ENCODE data around the gene PAEP. TPM values are rescaled to one million over a fixed set of nuclear protein-coding genes. Genes with fewer than 3 reads are reported as not detected.

The PAEP gene
- total and polyA plus RNA-seq, 5 donors = not detected

- Histone ChIP-seq H3K27ac (ENCODE audit: low read length) (no peak overlapping the region), H3K4me1 (ENCODE audit: control insufficient read depth, insufficient read depth, low read length) (no peaks in the 10 kb centered on the region), H3K4me3 (ENCODE audit: low read length) (no peak overlapping the region), H3K9me3 (ENCODE audit: control insufficient read depth, low read length) (no peaks in the 10 kb centered on the region), H3K27me3 (ENCODE audit: control insufficient read depth, insufficient read depth) (no peaks in the 10 kb centered on the region)
- DNase-seq = no peak
- ATAC-seq = no peak
- intact Hi-C loops (cut with DNase I) = no loop called here
- WGBS = 92% methylated on average over 6 of the region's 6 CpGs
These were observed 6.5 kb downstream of the PAEP start for GRCh38 chr9:135568026-135568425.

DNA sequence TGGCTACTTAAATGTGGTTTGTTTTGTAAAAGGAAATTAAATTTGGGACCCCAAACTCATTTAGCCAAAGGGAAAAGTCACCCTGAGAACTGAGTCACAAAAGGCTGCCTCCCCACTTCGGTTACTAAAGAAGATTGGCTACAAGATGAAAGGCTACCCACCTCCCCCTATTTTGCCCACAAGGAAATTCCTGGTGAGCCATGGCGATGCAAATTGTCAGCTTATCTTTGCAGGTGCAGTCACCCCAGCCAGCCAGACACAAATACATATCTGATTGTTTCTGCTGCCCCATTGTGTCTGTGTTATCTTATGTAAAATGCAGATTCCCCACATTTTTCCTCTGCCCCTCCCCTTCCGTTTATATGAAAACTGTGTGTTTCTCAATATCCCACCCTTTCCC lies 8.9 kb downstream of the PAEP start:
- WGBS = 49% methylated on average over 3 of the region's 3 CpGs
- Histone ChIP-seq H3K4me1 (ENCODE audit: control insufficient read depth, insufficient read depth, low read length) (no peaks in the 10 kb centered on the region), H3K4me3 (ENCODE audit: low read length) (no peak overlapping the region), H3K27me3 (ENCODE audit: control insufficient read depth, insufficient read depth) (no peaks in the 10 kb centered on the region), H3K9me3 (ENCODE audit: control insufficient read depth, low read length) (no peaks in the 10 kb centered on the region), H3K27ac (ENCODE audit: low read length) (no peak overlapping the region)
- ATAC-seq (no peak), DNase-seq (no peak)
- intact Hi-C loops (cut with DNase I) = no loop called here

DNA sequence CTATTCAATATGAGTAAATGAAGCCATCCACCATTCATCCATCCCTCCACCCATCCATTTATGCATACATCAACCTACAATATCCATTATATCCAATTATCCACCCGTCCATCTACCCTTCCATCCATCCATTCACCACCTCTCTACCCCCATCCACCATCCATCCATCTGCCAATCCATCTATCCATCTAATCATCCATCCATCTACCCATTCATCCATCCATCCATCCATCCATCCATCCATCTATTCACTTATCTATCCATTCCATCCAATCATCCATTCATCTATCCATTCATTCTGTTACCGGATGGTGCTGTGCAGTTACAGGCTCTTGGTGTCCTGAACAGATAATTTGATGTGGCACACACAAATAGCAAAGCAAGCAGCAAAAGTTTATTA lies 10.7 kb downstream of the PAEP start:
- WGBS = 84% methylated on average over 2 of the region's 2 CpGs
- H3K27ac ChIP-seq (ENCODE audit: low read length) = no peak overlapping the region
- no peaks in the 10 kb centered on the region for H3K4me1 ChIP-seq (ENCODE audit: control insufficient read depth, insufficient read depth, low read length)
- no peaks in the 10 kb centered on the region for H3K27me3 ChIP-seq (ENCODE audit: control insufficient read depth, insufficient read depth)
- ATAC-seq (no peak), DNase-seq (no peak)
- intact Hi-C loops (cut with DNase I) = no loop called here
- H3K9me3 ChIP-seq (ENCODE audit: control insufficient read depth, low read length) = no peaks in the 10 kb centered on the region
- no peak overlapping the region for H3K4me3 ChIP-seq (ENCODE audit: low read length)

DNA sequence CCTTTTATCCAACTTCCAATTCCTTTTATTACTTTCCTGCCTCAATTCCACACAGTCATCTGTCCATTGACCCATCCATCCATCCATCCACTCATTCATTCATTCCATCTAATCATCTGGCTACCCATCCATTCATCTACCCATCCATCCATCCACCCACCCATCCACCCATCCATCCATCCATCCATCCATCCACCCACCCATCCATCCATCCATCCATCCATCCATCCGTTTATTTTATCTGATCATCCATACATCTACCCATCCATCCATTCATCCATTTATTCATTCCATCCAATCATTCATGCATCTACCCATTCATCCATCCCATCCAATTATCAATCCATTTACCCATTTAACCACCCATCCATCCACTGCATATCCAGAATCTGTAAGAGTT lies 11.6 kb downstream of the PAEP start:
- Histone ChIP-seq H3K27me3 (ENCODE audit: control insufficient read depth, insufficient read depth) (no peaks in the 10 kb centered on the region), H3K9me3 (ENCODE audit: control insufficient read depth, low read length) (no peaks in the 10 kb centered on the region), H3K27ac (ENCODE audit: low read length) (no peak overlapping the region), H3K4me1 (ENCODE audit: control insufficient read depth, insufficient read depth, low read length) (no peaks in the 10 kb centered on the region), H3K4me3 (ENCODE audit: low read length) (no peak overlapping the region)
- DNase-seq = no peak
- intact Hi-C loops (cut with DNase I) = no loop called here
- no peak for ATAC-seq
- WGBS = 79% methylated on average over 1 of the region's 1 CpG

DNA sequence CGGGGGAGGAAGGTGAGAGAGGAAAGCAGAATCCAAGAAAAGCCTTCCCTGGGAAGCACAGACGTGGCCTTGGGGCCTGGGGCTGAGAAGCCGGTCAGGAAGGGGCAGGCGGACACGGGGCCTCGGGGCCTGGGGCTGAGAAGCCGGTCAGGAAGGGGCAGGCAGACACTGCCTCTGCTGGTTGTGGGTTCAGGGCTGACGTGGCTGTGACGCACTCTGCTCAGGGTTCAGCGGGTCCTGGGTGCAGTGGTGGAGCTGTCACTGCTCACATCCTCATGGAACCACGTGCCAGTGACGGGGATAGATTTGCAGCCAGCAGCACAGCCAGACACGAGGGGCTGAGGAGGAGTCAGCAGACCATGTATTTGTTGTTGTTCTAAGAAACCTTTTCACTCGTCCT lies 12.8 kb downstream of the PAEP start:
- ATAC-seq = no peak
- no peak overlapping the region for H3K27ac ChIP-seq (ENCODE audit: low read length)
- intact Hi-C loops (cut with DNase I) = no loop called here
- no peaks in the 10 kb centered on the region for H3K9me3 ChIP-seq (ENCODE audit: control insufficient read depth, low read length)
- no peak overlapping the region for H3K4me3 ChIP-seq (ENCODE audit: low read length)
- 70% methylated on average over 14 of the region's 14 CpGs for WGBS
- H3K27me3 ChIP-seq (ENCODE audit: control insufficient read depth, insufficient read depth) = no peaks in the 10 kb centered on the region
- no peaks in the 10 kb centered on the region for H3K4me1 ChIP-seq (ENCODE audit: control insufficient read depth, insufficient read depth, low read length)
- DNase-seq = no peak

GRCh38 chr9:135574943-135575342 lies 13.4 kb downstream of the PAEP start:
- H3K9me3 ChIP-seq (ENCODE audit: control insufficient read depth, low read length) = no peaks in the 10 kb centered on the region
- no peak overlapping the region for H3K27ac ChIP-seq (ENCODE audit: low read length)
- no peak for ATAC-seq
- H3K27me3 ChIP-seq (ENCODE audit: control insufficient read depth, insufficient read depth) = no peaks in the 10 kb centered on the region
- DNase-seq = no peak
- no peaks in the 10 kb centered on the region for H3K4me1 ChIP-seq (ENCODE audit: control insufficient read depth, insufficient read depth, low read length)
- whole genome bisulfite sequencing = 92% methylated on average over 15 of the region's 15 CpGs
- H3K4me3 ChIP-seq (ENCODE audit: low read length) = no peak overlapping the region
- intact Hi-C loops (cut with DNase I) = no loop called here

DNA sequence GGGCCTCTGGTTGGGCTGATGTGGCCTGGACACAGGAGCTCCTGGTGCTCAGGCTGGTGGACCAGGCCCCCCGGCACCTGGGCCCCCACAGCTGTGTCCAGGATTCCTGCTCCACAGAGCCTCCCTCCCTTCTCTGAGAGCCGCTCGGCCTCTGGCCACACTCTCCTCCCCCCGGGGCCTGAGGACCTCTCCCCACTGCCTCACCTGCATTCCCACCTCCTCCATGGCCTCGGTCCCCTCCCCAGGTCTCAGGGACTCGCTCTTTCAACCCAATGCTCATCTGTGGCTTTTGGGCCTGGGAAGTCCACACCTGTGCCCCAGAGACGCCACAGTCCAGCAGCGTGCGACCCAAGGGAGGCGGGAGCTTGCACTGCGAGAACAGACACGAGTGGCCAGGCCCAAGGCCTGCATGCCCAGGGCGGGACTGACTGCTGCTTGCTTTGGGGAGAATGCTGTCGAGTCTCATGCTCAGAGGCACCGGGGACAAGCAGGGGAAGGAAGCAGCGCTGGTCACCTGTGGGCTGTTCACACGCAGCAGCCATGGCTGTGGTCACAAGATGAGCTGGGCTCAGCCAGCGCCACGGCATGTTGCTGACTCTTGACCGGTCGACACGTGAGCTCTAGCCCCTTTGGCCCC lies 14.6 kb downstream of the PAEP start:
- DNase-seq (no peak), ATAC-seq (no peak)
- intact Hi-C loops (cut with DNase I) = no loop called here
- Histone ChIP-seq H3K27ac (ENCODE audit: low read length) (no peak overlapping the region), H3K9me3 (ENCODE audit: control insufficient read depth, low read length) (no peaks in the 10 kb centered on the region), H3K27me3 (ENCODE audit: control insufficient read depth, insufficient read depth) (no peaks in the 10 kb centered on the region), H3K4me1 (ENCODE audit: control insufficient read depth, insufficient read depth, low read length) (no peaks in the 10 kb centered on the region), H3K4me3 (ENCODE audit: low read length) (no peak overlapping the region)
- WGBS = 84% methylated on average over 22 of the region's 22 CpGs

GRCh38 chr9:135577256-135577655 lies 15.7 kb downstream of the PAEP start:
- H3K4me1 ChIP-seq (ENCODE audit: control insufficient read depth, insufficient read depth, low read length) = no peaks in the 10 kb centered on the region
- ATAC-seq = no peak
- H3K9me3 ChIP-seq (ENCODE audit: control insufficient read depth, low read length) = no peaks in the 10 kb centered on the region
- no peaks in the 10 kb centered on the region for H3K27me3 ChIP-seq (ENCODE audit: control insufficient read depth, insufficient read depth)
- DNase-seq = no peak
- 83% methylated on average over 10 of the region's 10 CpGs for WGBS
- H3K4me3 ChIP-seq (ENCODE audit: low read length) = no peak overlapping the region
- no peak overlapping the region for H3K27ac ChIP-seq (ENCODE audit: low read length)
- intact Hi-C loops (cut with DNase I) = no loop called here

DNA sequence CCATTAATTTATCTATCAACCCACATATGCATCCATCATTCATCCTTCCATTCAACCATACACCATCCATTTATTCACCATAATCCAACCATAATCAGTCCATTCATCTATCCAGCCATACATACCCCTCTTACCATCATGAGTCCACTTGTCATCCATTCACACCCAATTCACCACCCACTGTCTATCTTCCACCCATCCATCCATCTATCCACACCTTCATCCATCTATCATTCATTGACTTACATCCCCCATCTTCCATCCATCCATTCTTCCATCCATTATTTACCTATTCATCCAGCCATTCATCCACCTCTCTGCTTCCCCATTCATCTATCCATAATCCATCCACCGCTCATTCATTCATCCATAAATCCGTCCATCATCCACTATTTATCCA lies 17.8 kb downstream of the PAEP start:
- Histone ChIP-seq H3K9me3 (ENCODE audit: control insufficient read depth, low read length) (no peaks in the 10 kb centered on the region), H3K4me1 (ENCODE audit: control insufficient read depth, insufficient read depth, low read length) (no peaks in the 10 kb centered on the region), H3K27ac (ENCODE audit: low read length) (no peak overlapping the region), H3K27me3 (ENCODE audit: control insufficient read depth, insufficient read depth) (no peaks in the 10 kb centered on the region), H3K4me3 (ENCODE audit: low read length) (no peak overlapping the region)
- intact Hi-C loops (cut with DNase I) = no loop called here
- 50% methylated on average over 2 of the region's 2 CpGs for WGBS
- no peak for ATAC-seq
- DNase-seq = no peak

GRCh38 chr9:135579889-135580660 lies 18.5 kb downstream of the PAEP start:
- no peaks in the 10 kb centered on the region for H3K9me3 ChIP-seq (ENCODE audit: control insufficient read depth, low read length)
- H3K4me3 ChIP-seq (ENCODE audit: low read length) = no peak overlapping the region
- no peaks in the 10 kb centered on the region for H3K27me3 ChIP-seq (ENCODE audit: control insufficient read depth, insufficient read depth)
- no peak overlapping the region for H3K27ac ChIP-seq (ENCODE audit: low read length)
- no peak for ATAC-seq
- H3K4me1 ChIP-seq (ENCODE audit: control insufficient read depth, insufficient read depth, low read length) = no peaks in the 10 kb centered on the region
- no peak for DNase-seq
- WGBS = 74% methylated on average over 10 of the region's 10 CpGs
- intact Hi-C loops (cut with DNase I) = no loop called here

DNA sequence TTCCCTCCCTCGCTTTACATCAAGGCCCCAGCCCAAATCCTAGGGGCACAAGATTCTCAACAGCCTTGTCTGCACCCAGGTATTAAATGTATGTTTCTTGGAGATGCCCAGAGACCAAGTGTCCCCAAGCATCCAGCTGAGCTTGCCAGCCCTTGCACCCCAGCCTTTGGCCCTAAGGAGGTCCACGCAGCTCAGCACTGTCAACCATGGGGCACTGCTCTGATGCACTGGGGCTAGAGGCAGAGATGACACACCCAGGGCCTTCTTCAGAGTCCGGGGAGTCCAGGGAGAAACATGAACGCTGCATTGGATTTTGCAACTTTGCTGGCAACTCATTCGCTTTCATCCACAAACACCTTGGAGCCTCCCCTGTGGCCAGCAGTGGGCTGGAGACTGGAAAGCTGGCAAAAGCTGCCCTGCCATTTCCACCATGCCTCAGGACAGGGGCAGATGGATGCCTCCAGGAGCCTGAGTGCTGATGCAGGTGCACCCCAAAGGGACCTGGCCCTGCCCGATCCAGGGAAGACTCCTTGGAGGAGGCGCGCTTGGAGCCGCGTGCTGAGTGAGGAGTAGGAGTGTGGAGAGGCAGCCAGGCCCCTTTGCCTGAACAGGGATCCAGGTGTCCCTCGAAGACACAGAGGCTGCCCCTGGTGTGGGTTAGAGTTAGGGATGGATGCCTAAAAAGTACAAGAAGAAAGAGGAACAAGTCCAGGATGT lies 19.3 kb downstream of the PAEP start:
- Histone ChIP-seq H3K9me3 (ENCODE audit: control insufficient read depth, low read length) (no peaks in the 10 kb centered on the region), H3K4me1 (ENCODE audit: control insufficient read depth, insufficient read depth, low read length) (no peaks in the 10 kb centered on the region), H3K4me3 (ENCODE audit: low read length) (no peak overlapping the region), H3K27me3 (ENCODE audit: control insufficient read depth, insufficient read depth) (no peaks in the 10 kb centered on the region), H3K27ac (ENCODE audit: low read length) (no peak overlapping the region)
- ATAC-seq (no peak), DNase-seq (no peak)
- WGBS = 88% methylated on average over 11 of the region's 11 CpGs
- intact Hi-C loops (cut with DNase I) = no loop called here

All from right cardiac atrium (tissue), 5 donors.